ENCODE measurements around the gene ESYT1. TPM values are rescaled to one million over a fixed set of nuclear protein-coding genes. Genes with fewer than 3 reads are reported as not detected.

Gene ESYT1
- total and polyA plus RNA-seq, 10 of the 15 experiments (the other 5 are each of a cell fraction or from before 2014, with no cell fraction given), result 47.5 to 120 (median 87.1) TPM

- peak; percentile 77 for TF ChIP-seq SMC3 (IDR thresholded peaks at IDR 0.05; ENCODE audit: borderline replicate concordance, low read length)
- TF ChIP-seq BACH1 (IDR thresholded peaks at IDR 0.05; ENCODE audit: borderline replicate concordance), result no peak
- no peak for TF ChIP-seq RUNX3 (IDR thresholded peaks at IDR 0.05; ENCODE audit: low read length)
- TF ChIP-seq RB1 (IDR thresholded peaks at IDR 0.05; ENCODE audit: borderline replicate concordance), result peak; percentile 52; the same call in 1 of the 2 replicates
- no peak for TF ChIP-seq CUX1 (IDR thresholded peaks at IDR 0.05; ENCODE audit: insufficient replicate concordance, low read depth, low read length)
- no peak for TF ChIP-seq ZBTB4 (CRISPR knock-in tag; IDR thresholded peaks at IDR 0.05)
- TF ChIP-seq YBX1 (IDR thresholded peaks at IDR 0.05), result no peak
- no peak for TF ChIP-seq ESRRA (IDR thresholded peaks at IDR 0.05; ENCODE audit: low read length)
- TF ChIP-seq CEBPB (IDR thresholded peaks at IDR 0.05; ENCODE audit: borderline replicate concordance in 1 of 2, low read depth in 2 of 2, low read length in 2 of 2), result no peak
- TF ChIP-seq KDM1A (IDR thresholded peaks at IDR 0.05; ENCODE audit: borderline replicate concordance), result no peak
- TF ChIP-seq IKZF2 (IDR thresholded peaks at IDR 0.05), result peak; percentile 10 to 29; a peak in 1 of 4 replicates
- peak; percentile 46; the same call in 1 of the 2 replicates for TF ChIP-seq POLR2AphosphoS5 (IDR thresholded peaks at IDR 0.05; ENCODE audit: low read length)
- no peak for TF ChIP-seq BRCA1 (IDR thresholded peaks at IDR 0.05; ENCODE audit: low read depth, low read length)
- TF ChIP-seq BCLAF1 (IDR thresholded peaks at IDR 0.05), result no peak
- no peak for TF ChIP-seq ZBTB11 (CRISPR knock-in tag; IDR thresholded peaks at IDR 0.05)
- TF ChIP-seq FOXK2 (IDR thresholded peaks at IDR 0.05), result no peak
These were observed 65.0 kb downstream of the ESYT1 start (continued) for GRCh38 chr12:56193025-56193578.
